Thoracic aorta (tissue), 2 donors: ENCODE measurements around the gene ST3GAL6. TPM values are rescaled to one million over a fixed set of nuclear protein-coding genes. Genes with fewer than 3 reads are reported as not detected.

Experiments used
- ATAC-seq: fragments of 150-250 bp; one replicate; pipeline ENCODE4 v1.8.0; 2017; ENCODE audit warnings: low read depth; ENCODE audit not compliant: insufficient number of reproducible peaks, low FRiP score
- DNase-seq: peaks from one replicate; pipeline ENCODE4 v3.0.0-alpha.2; 2020; ENCODE audit warnings: low spot score
- H3K27ac ChIP-seq, 2 donors: fragments of 200-600 bp; sonication (generic); 1 replicate in 1 of 2; 2 replicates in 1 of 2; pipeline ENCODE4 v1.5.1; 2016; ENCODE audit warnings: mild to moderate bottlenecking in 2 of 2, moderate library complexity in 2 of 2
- H3K27me3 ChIP-seq: fragments of 200-600 bp; sonication (generic); replicated peaks from 2 replicates; pipeline ENCODE4 v1.6.0; 2016; ENCODE audit warnings: mild to moderate bottlenecking; ENCODE audit not compliant: insufficient read depth
- H3K36me3 ChIP-seq: fragments of 200-600 bp; sonication (generic); one replicate; pipeline ENCODE4 v1.5.1; 2016
- H3K4me1 ChIP-seq, 2 donors: fragments of 200-600 bp; sonication (generic); 1 replicate in 1 of 2; 2 replicates in 1 of 2; pipeline versions ENCODE4 v1.5.1 to v1.6.0; 2016; ENCODE audit warnings: low read depth in 2 of 2, mild to moderate bottlenecking in 1 of 2; ENCODE audit not compliant: control insufficient read depth in 1 of 2
- H3K4me3 ChIP-seq: fragments of 200-600 bp; sonication (generic); 2 replicates; pipeline ENCODE4 v1.5.1; 2016; ENCODE audit warnings: mild to moderate bottlenecking
- H3K9me3 ChIP-seq: fragments of 200-600 bp; sonication (generic); 2 replicates; pipeline ENCODE4 v1.5.1; 2016
- total RNA-seq, 2 donors: library from RNA; depleted of rRNA; stranded (reverse); fragments of >200 nt; gene quantifications; one replicate each; pipeline versions ENCODE4 v1.1.0 to v1.2.3, GENCODE V29; 2016
- TF ChIP-seq, protein P1 (sequence below): fragments of 200-600 bp; sonication (generic); IDR thresholded peaks from one replicate; pipeline ENCODE4 v1.5.1; 2019; ENCODE audit warnings: antibody characterized with exemption

Gene ST3GAL6
- total RNA-seq, 2 donors from 2014 or later, result 12.0 to 16.9 TPM

DNA sequence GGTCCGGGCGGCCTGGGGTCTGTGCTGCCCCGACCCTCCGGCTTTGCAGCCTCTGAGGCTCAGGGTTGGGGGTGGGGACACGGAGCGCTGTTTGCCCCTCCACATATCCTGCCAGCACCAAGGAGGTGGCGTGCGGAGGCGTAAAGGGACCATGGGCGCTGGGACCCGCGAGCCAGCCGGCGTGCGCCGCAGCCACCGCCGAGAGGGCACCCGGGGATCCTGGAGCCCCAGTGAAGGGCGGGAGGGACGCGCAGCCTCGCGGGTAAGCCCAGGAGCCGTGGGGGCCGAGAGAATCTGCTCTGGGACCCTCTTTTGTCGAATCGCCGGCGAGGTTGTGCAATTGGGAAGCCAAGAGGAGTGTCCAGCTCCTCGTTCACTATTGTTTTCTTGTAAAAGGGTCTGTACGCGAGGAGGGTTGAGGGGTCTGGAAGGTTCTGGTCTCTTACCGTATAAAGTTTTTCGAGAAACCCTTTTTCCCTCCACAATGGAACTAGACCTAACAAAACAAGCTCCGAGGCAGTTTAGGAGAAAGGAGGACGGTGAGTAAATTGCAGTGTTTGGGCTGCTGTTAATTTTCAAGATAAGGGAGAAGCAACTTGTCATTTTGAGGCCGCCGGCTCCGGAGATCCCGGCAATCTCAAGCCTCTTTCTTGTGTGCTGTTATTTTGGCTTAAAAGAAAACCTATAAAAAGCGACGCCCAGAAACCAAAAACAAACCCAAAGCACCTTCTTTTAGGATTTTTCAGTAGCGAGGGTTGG lies 29.9 kb upstream of the ST3GAL6 start:
- peak overlapping the region; percentile 98 for H3K4me3 ChIP-seq
- TF ChIP-seq, protein P1, sequence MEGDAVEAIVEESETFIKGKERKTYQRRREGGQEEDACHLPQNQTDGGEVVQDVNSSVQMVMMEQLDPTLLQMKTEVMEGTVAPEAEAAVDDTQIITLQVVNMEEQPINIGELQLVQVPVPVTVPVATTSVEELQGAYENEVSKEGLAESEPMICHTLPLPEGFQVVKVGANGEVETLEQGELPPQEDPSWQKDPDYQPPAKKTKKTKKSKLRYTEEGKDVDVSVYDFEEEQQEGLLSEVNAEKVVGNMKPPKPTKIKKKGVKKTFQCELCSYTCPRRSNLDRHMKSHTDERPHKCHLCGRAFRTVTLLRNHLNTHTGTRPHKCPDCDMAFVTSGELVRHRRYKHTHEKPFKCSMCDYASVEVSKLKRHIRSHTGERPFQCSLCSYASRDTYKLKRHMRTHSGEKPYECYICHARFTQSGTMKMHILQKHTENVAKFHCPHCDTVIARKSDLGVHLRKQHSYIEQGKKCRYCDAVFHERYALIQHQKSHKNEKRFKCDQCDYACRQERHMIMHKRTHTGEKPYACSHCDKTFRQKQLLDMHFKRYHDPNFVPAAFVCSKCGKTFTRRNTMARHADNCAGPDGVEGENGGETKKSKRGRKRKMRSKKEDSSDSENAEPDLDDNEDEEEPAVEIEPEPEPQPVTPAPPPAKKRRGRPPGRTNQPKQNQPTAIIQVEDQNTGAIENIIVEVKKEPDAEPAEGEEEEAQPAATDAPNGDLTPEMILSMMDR, result no peak
- H3K27me3 ChIP-seq, result no peaks in the 10 kb centered on the region
- DNase-seq (no peak), ATAC-seq (no peak)
- no peaks in the 10 kb centered on the region for H3K36me3 ChIP-seq
- H3K9me3 ChIP-seq, result no peaks in the 10 kb centered on the region
- peak overlapping the region; percentile 72 to 91 for H3K27ac ChIP-seq
- H3K4me1 ChIP-seq, result peaks cover 13 to 19% of the 10 kb centered on the region in 2 donors

DNA sequence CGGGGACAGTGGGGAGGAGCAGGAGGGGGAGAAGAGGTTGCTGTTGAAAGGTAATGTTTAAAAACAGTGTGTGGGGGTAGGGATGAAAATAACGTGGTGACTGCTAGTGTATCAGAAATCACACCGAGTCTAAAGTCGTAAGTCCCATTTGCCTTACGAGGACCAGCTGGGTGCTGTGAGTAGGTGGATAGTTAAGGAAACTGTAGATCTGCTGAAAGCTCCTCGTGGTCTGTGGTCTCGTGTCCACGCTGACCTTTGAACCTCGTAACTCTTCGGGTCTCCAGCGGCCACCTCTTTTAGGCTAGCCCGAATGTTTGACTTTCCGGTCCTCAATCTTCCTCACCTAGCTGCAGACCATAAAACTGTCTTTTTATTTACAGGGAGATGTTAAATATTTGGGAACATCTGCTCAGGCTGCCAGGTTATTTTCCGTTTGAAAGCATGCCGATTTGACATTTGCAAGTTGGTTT lies 29.3 kb upstream of the ST3GAL6 start:
- Histone ChIP-seq H3K9me3 (no peaks in the 10 kb centered on the region), H3K4me1 (peaks cover 13 to 19% of the 10 kb centered on the region in 2 donors), H3K27me3 (no peaks in the 10 kb centered on the region), H3K36me3 (no peaks in the 10 kb centered on the region), H3K27ac (no peak overlapping the region), H3K4me3 (peak overlapping the region; percentile 98)
- DNase-seq (no peak), ATAC-seq (no peak)
- TF ChIP-seq, protein P1, result no peak

DNA sequence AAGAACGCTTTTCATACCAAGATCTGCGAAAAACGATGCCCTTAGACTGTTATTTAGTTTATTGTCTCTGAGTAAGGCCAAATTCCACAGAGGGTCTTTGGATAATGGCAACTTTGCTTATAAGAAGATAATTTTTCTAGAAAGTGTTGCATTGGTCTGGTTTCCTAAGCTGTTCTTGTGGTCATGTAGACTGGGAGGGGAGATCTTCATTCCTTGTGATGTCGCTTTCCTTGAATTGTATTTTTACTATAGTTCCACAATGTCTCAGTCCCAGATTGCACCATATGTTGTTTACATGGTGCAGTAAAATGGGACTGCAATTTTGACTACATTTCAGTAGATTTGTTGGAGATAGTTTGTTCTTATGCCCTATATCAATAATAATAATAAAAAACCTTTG lies 28.8 kb upstream of the ST3GAL6 start:
- peak overlapping the region; percentile 98 for H3K4me3 ChIP-seq
- ATAC-seq (no peak), DNase-seq (no peak)
- H3K9me3 ChIP-seq, result no peaks in the 10 kb centered on the region
- peaks cover 14 to 21% of the 10 kb centered on the region in 2 donors for H3K4me1 ChIP-seq
- no peaks in the 10 kb centered on the region for H3K27me3 ChIP-seq
- H3K27ac ChIP-seq, result no peak overlapping the region
- H3K36me3 ChIP-seq, result no peaks in the 10 kb centered on the region
- TF ChIP-seq, protein P1, result no peak

DNA sequence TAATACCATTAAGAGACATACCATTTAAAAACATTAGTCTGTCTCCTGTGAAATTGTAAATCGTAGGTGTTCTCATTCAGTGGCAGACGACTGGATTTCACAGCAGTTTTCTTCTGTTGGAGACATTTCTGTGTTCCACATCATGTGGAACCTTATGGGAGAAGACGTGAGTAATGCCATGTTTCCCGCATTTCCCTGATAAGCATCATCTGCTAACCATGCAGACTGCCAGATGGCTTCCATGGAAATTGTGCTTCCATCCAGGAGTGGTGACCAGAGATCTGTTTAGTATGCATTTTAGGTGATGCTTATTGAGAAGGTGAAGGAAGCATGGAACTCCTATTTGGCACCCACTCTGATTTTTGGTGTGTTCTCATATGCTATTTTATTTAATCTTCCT lies 28.4 kb upstream of the ST3GAL6 start:
- ATAC-seq, result no peak
- Histone ChIP-seq H3K27ac (no peak overlapping the region), H3K4me3 (peak overlapping the region; percentile 98), H3K4me1 (peaks cover 18 to 24% of the 10 kb centered on the region in 2 donors), H3K27me3 (no peaks in the 10 kb centered on the region), H3K36me3 (no peaks in the 10 kb centered on the region), H3K9me3 (no peaks in the 10 kb centered on the region)
- DNase-seq, result no peak
- TF ChIP-seq, protein P1, result no peak

DNA sequence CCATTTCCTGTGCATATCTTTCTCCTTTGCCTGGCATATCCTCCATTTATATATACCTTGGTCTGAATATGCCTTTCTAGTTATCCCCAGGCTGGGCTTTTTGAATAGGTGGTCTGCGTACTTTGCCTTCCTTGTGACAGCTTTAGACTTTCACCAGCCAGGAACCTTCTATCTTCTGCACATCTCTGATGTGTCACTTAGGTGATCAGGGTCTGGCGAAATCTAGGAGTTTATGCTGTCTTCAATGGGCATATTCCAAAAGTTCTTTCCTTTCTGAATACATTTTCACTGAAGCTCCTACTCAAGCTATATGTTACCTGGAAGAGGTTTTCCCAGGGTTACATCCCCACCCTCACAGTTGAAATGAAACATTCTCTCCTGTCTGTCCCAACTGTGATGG lies 27.8 kb upstream of the ST3GAL6 start:
- ATAC-seq (no peak), DNase-seq (no peak)
- no peak overlapping the region for H3K4me3 ChIP-seq
- peaks cover 16 to 23% of the 10 kb centered on the region in 2 donors for H3K4me1 ChIP-seq
- no peaks in the 10 kb centered on the region for H3K9me3 ChIP-seq
- TF ChIP-seq, protein P1, result no peak
- H3K27ac ChIP-seq, result no peak overlapping the region
- H3K27me3 ChIP-seq, result no peaks in the 10 kb centered on the region
- no peaks in the 10 kb centered on the region for H3K36me3 ChIP-seq
